B cell (primary cell): ENCODE data around the gene GTF3C6.

Experiments
- CTCF ChIP-seq: fragments of 200-600 bp; IDR thresholded peaks from one replicate; pipeline ENCODE4 v1.8.0; 2022; ENCODE audit warnings: antibody characterized with exemption, mild to moderate bottlenecking
- EZH2 ChIP-seq: IDR thresholded peaks from 2 replicates; pipeline ENCODE4 v1.6.1; 2012; ENCODE audit warnings: borderline replicate concordance, low read depth, mild to moderate bottlenecking, moderate library complexity, low read length; ENCODE audit not compliant: insufficient read depth, poor library complexity, severe bottlenecking

- no peak for TF ChIP-seq CTCF
- no peak for TF ChIP-seq EZH2
These were observed 24.6 kb upstream of the GTF3C6 start for GRCh38 chr6:110933912-110934311.
